ENCODE measurements around the gene ZCCHC17.
"Not testable (repeated sequence)": the region's sequence is repeated elsewhere in the genome, so short reads cannot be mapped to it uniquely, and the experiment has no call there.

ZCCHC17 gene

GRCh38 chr1:31272369-31272768, 24.5 kb upstream of the ZCCHC17 start:
- Histone ChIP-seq H3K4me3 (ENCODE audit: low read depth, low read length) (no peak overlapping the region), H3K79me2 (ENCODE audit: control insufficient read depth, insufficient read depth, low read length, unreplicated experiment) (peaks cover 9% of the 10 kb centered on the region), H3K4me1 (ENCODE audit: control insufficient read depth, insufficient read depth, low read length, unreplicated experiment) (no peaks in the 10 kb centered on the region), H3K27me3 (ENCODE audit: insufficient read depth, low read length) (no peaks in the 10 kb centered on the region), H3K27ac (ENCODE audit: low read depth, low read length) (no peak overlapping the region), H2AFZ (ENCODE audit: low read length, unreplicated experiment) (no peak overlapping the region), H3K36me3 (ENCODE audit: insufficient read depth, low read length) (peaks cover 39% of the 10 kb centered on the region)

DNA sequence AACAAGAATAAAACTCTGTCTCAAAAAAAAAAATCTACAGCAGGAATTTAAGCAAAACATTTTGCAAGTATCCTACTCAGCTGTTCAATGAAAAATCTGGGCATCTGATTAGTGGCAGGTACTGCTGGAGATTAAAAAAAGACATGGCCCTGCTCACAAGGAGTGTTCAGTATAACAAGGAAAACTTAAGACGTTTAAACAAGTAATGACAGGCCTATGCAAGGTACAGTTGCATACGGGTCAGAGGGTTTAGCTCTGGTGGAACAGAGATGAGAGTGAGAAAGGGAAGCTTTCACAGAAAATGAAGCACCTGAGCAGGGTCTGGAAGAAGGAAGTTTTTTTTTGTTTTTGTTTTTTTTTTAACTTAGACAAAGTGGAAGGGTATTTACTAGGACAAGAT, 23.2 kb upstream of the ZCCHC17 start:
- Histone ChIP-seq H3K4me1 (ENCODE audit: control insufficient read depth, insufficient read depth, low read length, unreplicated experiment) (no peaks in the 10 kb centered on the region), H2AFZ (ENCODE audit: low read length, unreplicated experiment) (no peak overlapping the region), H3K79me2 (ENCODE audit: control insufficient read depth, insufficient read depth, low read length, unreplicated experiment) (peaks cover 9% of the 10 kb centered on the region)

GRCh38 chr1:31282426-31282825, 14.4 kb upstream of the ZCCHC17 start:
- H3K27me3 ChIP-seq (ENCODE audit: insufficient read depth, low read length); H2AFZ ChIP-seq (ENCODE audit: low read length, unreplicated experiment); H3K4me1 ChIP-seq (ENCODE audit: control insufficient read depth, insufficient read depth, low read length, unreplicated experiment); H3K27ac ChIP-seq (ENCODE audit: low read depth, low read length); H3K4me3 ChIP-seq (ENCODE audit: low read depth, low read length); H3K79me2 ChIP-seq (ENCODE audit: control insufficient read depth, insufficient read depth, low read length, unreplicated experiment): not testable (repeated sequence)
- H3K36me3 ChIP-seq (ENCODE audit: insufficient read depth, low read length): peaks cover 40% of the 10 kb centered on the region

More for the DNA sequence above, 23.2 kb upstream of the ZCCHC17 start:
- Histone ChIP-seq H3K27ac (ENCODE audit: low read depth, low read length) (no peak overlapping the region), H3K27me3 (ENCODE audit: insufficient read depth, low read length) (no peaks in the 10 kb centered on the region), H3K36me3 (ENCODE audit: insufficient read depth, low read length) (peaks cover 38% of the 10 kb centered on the region), H3K4me3 (ENCODE audit: low read depth, low read length) (no peak overlapping the region)

GRCh38 chr1:31287791-31288190, 9.0 kb upstream of the ZCCHC17 start:
- not testable (repeated sequence) for H3K4me1 ChIP-seq (ENCODE audit: control insufficient read depth, insufficient read depth, low read length, unreplicated experiment); H3K4me3 ChIP-seq (ENCODE audit: low read depth, low read length); H3K27me3 ChIP-seq (ENCODE audit: insufficient read depth, low read length); H3K79me2 ChIP-seq (ENCODE audit: control insufficient read depth, insufficient read depth, low read length, unreplicated experiment); H3K27ac ChIP-seq (ENCODE audit: low read depth, low read length); H2AFZ ChIP-seq (ENCODE audit: low read length, unreplicated experiment)
- peaks cover 33% of the 10 kb centered on the region for H3K36me3 ChIP-seq (ENCODE audit: insufficient read depth, low read length)

GRCh38 chr1:31289021-31289420, 7.8 kb upstream of the ZCCHC17 start:
- Histone ChIP-seq H3K79me2 (ENCODE audit: control insufficient read depth, insufficient read depth, low read length, unreplicated experiment) (peaks cover 8% of the 10 kb centered on the region), H3K36me3 (ENCODE audit: insufficient read depth, low read length) (peaks cover 36% of the 10 kb centered on the region), H3K27ac (ENCODE audit: low read depth, low read length) (no peak overlapping the region), H3K27me3 (ENCODE audit: insufficient read depth, low read length) (no peaks in the 10 kb centered on the region), H2AFZ (ENCODE audit: low read length, unreplicated experiment) (no peak overlapping the region), H3K4me3 (ENCODE audit: low read depth, low read length) (no peak overlapping the region), H3K4me1 (ENCODE audit: control insufficient read depth, insufficient read depth, low read length, unreplicated experiment) (no peaks in the 10 kb centered on the region)

DNA sequence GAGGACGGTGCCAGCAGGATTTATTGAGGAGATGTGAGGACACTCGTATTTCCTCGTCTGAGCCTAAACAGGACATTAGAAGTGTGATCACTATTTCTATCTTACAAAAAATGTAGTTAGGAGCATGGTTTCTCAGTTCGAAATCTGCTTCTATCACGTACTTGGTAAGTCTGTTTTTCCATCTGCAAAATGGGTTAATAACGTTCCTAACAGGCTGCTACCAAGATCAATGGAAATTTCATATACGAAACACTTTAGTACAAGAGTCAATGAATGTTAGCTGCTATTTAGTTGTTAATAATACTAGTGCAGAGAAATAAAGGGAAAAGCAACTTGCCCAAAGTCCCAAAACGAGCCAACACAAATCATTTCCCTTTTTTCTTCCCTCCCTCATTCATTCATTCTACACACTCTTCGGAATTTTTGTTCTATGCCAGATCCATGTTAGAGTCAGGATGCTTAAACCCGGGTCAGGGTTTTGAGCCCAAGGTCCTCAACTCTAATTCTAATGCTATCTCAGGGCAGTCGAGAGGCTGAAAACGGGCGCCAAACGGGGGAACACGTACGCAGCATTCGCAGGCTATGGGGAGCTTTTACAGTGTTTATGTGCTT, 852 bp upstream of the ZCCHC17 start:
- H3K4me3 ChIP-seq (ENCODE audit: low read depth, low read length): peak overlapping the region; percentile 85
- peak overlapping the region; percentile 62 for H2AFZ ChIP-seq (ENCODE audit: low read length, unreplicated experiment)
- no peaks in the 10 kb centered on the region for H3K27me3 ChIP-seq (ENCODE audit: insufficient read depth, low read length)
- H3K36me3 ChIP-seq (ENCODE audit: insufficient read depth, low read length): peaks cover 15% of the 10 kb centered on the region
- H3K4me1 ChIP-seq (ENCODE audit: control insufficient read depth, insufficient read depth, low read length, unreplicated experiment): peaks cover 25% of the 10 kb centered on the region
- H3K79me2 ChIP-seq (ENCODE audit: control insufficient read depth, insufficient read depth, low read length, unreplicated experiment): peaks cover 62% of the 10 kb centered on the region
- H3K27ac ChIP-seq (ENCODE audit: low read depth, low read length): peak overlapping the region; percentile 55

DNA sequence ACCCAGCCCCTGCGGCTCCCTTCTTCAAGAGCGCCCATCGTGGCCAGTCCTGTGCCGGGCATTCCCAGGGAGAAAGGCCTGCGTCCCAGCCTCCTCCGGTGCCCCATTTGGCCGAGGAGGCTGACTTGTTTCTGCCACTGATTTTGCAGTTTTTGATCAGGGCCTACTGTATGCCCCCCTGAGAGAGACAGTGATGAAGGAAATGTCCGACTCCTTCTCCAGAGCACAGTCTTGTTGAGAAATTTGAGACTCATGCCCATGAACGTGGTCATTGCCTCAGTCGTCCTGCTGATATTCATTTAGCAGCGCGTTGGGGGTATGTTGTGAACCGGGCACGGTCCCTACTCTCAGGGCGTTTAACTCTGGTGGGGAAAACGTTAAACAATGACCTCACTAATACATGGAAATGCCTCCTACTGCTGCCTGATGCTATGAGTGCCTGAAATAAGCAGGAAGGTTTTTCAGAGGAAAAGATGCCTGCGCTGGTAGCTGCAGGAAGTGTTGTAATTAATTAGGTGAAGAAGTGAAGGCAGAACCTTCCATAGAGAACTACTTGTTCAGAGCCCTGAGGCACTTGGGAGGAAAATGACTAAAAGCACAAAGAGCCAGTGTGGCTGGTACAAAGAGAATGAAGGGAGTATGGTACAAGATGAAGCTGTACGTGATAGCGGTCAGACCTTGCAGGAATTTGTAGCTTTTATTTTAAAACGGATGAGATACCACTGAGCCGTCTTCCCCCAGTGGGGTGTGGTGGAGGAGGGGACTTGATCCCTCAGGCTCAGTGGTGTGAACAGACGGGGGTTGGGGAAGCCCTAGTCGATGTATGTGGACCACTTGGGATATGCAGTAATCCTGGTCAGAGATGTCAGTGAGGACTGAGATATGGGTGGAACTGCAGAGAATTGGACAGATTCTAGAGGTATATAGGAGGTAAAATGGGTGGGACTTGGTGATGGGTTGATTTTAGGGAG, 730 bp downstream of the ZCCHC17 start:
- peaks cover 5% of the 10 kb centered on the region; the same call in 1 of the 2 replicates for H3K36me3 ChIP-seq (ENCODE audit: insufficient read depth, low read length)
- H2AFZ ChIP-seq (ENCODE audit: low read length, unreplicated experiment): peak overlapping the region; percentile 53
- H3K27ac ChIP-seq (ENCODE audit: low read depth, low read length): peak overlapping the region; percentile 33; the same call in 1 of the 2 replicates
- peaks cover 25% of the 10 kb centered on the region for H3K4me1 ChIP-seq (ENCODE audit: control insufficient read depth, insufficient read depth, low read length, unreplicated experiment)
- peaks cover 67% of the 10 kb centered on the region for H3K79me2 ChIP-seq (ENCODE audit: control insufficient read depth, insufficient read depth, low read length, unreplicated experiment)
- peak overlapping the region; percentile 85 for H3K4me3 ChIP-seq (ENCODE audit: low read depth, low read length)
- H3K27me3 ChIP-seq (ENCODE audit: insufficient read depth, low read length): no peaks in the 10 kb centered on the region

GRCh38 chr1:31299365-31299764, 2.5 kb downstream of the ZCCHC17 start:
- peaks cover 25% of the 10 kb centered on the region for H3K4me1 ChIP-seq (ENCODE audit: control insufficient read depth, insufficient read depth, low read length, unreplicated experiment)
- H3K36me3 ChIP-seq (ENCODE audit: insufficient read depth, low read length): no peaks in the 10 kb centered on the region
- H3K27ac ChIP-seq (ENCODE audit: low read depth, low read length): no peak overlapping the region
- H3K79me2 ChIP-seq (ENCODE audit: control insufficient read depth, insufficient read depth, low read length, unreplicated experiment): peaks cover 75% of the 10 kb centered on the region
- H2AFZ ChIP-seq (ENCODE audit: low read length, unreplicated experiment): no peak overlapping the region
- no peaks in the 10 kb centered on the region for H3K27me3 ChIP-seq (ENCODE audit: insufficient read depth, low read length)
- H3K4me3 ChIP-seq (ENCODE audit: low read depth, low read length): no peak overlapping the region; the same call in 1 of the 2 replicates

DNA sequence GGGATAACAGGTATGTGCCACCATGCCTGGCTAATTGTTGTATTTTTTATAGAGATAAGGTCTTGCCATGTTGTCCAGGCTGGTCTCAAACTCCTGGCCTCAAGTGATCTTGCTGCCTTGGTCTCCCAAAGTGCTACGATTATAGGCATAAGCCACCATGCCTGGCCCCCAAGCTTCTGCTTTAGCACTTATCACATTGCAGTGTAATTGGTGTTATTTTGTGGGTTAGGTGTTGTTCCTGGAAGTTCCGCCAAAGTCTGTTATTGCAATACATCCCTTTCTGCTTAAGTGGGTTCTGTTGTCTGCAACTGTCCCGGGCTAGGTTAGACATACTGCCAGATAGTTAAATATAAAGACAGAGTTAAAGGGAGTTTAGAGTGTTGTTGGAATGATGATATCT, 3.4 kb downstream of the ZCCHC17 start:
- Histone ChIP-seq H3K79me2 (ENCODE audit: control insufficient read depth, insufficient read depth, low read length, unreplicated experiment) (peaks cover 70% of the 10 kb centered on the region), H3K4me1 (ENCODE audit: control insufficient read depth, insufficient read depth, low read length, unreplicated experiment) (peaks cover 23% of the 10 kb centered on the region), H3K36me3 (ENCODE audit: insufficient read depth, low read length) (no peaks in the 10 kb centered on the region), H3K4me3 (ENCODE audit: low read depth, low read length) (no peak overlapping the region), H3K27ac (ENCODE audit: low read depth, low read length) (no peak overlapping the region), H2AFZ (ENCODE audit: low read length, unreplicated experiment) (no peak overlapping the region), H3K27me3 (ENCODE audit: insufficient read depth, low read length) (no peaks in the 10 kb centered on the region)

DNA sequence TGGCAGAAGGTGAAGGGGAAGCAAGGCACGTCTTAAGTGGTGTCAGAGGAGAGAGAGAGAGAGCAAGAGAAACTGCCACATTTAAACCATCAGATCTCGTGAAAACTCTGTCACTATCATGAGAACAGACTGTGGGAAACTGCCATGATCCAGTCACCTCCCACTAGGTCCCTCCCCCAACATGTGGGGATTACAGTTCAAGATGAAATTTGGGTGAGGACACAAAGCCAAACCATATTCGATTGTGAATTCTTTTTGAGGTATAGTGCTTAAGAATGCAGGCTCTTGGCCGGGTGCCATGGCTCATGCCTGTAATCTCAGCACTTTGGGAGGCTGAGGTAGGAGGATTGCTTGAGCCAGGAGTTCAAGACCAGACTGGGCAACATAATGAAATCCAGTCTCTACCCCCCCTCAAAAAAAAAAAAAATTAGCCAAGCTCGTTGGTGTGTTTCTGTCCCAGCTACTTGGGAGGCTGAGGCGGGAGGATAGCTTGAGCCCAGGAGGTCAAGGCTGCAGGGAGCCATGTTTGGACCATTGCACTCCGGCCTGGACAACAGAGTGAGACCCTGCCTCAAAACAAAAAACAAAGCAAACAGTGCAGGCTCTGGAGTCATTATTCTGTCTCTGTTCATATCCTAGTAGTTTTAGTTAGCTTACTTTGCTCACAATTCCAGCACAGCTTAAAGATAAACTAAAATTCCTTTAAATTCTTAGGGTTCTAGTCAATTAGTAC, 6.0 kb downstream of the ZCCHC17 start:
- Histone ChIP-seq H3K79me2 (ENCODE audit: control insufficient read depth, insufficient read depth, low read length, unreplicated experiment) (peaks cover 56% of the 10 kb centered on the region), H3K27ac (ENCODE audit: low read depth, low read length) (no peak overlapping the region), H2AFZ (ENCODE audit: low read length, unreplicated experiment) (no peak overlapping the region), H3K27me3 (ENCODE audit: insufficient read depth, low read length) (no peaks in the 10 kb centered on the region), H3K36me3 (ENCODE audit: insufficient read depth, low read length) (no peaks in the 10 kb centered on the region), H3K4me3 (ENCODE audit: low read depth, low read length) (no peak overlapping the region), H3K4me1 (ENCODE audit: control insufficient read depth, insufficient read depth, low read length, unreplicated experiment) (peaks cover 27% of the 10 kb centered on the region)

Measured in ACC112 (cell line).